Stomach (tissue), 4 donors: ENCODE measurements around the gene NEUROG2.

Experiments
- POLR2A ChIP-seq, 4 donors: fragments of 450-650 bp; IDR thresholded peaks; one replicate each; pipeline ENCODE4 v1.6.1; 2016; ENCODE audit warnings: antibody characterized with exemption in 4 of 4, control low read depth in 2 of 4, mild to moderate bottlenecking in 1 of 4, moderate library complexity in 1 of 4
- POLR2AphosphoS5 ChIP-seq, 3 donors: sonication (generic); formaldehyde crosslinking; IDR thresholded peaks; one replicate each; pipeline ENCODE4 v1.6.1; 2016; ENCODE audit warnings: antibody characterized with exemption in 3 of 3
- TF ChIP-seq, protein P1 (sequence below), 7 experiments: fragments of 450-650 bp in 4 of 7; fragments of 200-600 bp in 3 of 7; sonication (generic) in 3 of 7; IDR thresholded peaks; one replicate each; pipeline ENCODE4 v1.5.1; 2016 to 2019; ENCODE audit warnings: antibody characterized with exemption in 7 of 7, control low read depth in 2 of 7, mild to moderate bottlenecking in 1 of 7

DNA sequence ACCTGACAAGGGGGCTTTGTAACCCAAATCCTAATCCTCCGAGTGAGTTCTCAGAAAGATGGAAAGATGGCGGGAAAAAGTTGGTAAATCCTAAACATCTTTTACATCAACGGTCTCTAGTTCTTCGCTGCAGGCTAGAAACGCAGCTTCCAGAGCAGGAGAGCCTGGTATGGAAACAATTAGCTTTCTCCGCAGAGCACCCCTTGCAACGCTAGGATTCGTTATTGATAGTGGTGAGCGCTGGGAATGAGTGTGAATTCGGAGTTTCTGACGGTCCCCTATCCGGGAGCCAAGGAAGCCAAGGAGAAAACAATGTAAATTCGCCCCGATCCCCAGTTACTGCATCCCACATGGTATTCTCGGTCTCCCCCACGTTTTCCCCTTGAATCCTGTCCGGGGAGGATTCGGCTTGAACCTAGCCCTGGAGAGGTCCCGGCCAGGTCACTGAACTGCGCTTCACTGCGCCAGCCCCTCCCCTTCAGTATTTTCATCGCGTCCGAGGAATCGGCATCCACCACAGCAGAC, 4.7 kb upstream of the NEUROG2 start:
- TF ChIP-seq POLR2A (IDR thresholded peaks at IDR 0.05): no peak
- TF ChIP-seq, protein P1, sequence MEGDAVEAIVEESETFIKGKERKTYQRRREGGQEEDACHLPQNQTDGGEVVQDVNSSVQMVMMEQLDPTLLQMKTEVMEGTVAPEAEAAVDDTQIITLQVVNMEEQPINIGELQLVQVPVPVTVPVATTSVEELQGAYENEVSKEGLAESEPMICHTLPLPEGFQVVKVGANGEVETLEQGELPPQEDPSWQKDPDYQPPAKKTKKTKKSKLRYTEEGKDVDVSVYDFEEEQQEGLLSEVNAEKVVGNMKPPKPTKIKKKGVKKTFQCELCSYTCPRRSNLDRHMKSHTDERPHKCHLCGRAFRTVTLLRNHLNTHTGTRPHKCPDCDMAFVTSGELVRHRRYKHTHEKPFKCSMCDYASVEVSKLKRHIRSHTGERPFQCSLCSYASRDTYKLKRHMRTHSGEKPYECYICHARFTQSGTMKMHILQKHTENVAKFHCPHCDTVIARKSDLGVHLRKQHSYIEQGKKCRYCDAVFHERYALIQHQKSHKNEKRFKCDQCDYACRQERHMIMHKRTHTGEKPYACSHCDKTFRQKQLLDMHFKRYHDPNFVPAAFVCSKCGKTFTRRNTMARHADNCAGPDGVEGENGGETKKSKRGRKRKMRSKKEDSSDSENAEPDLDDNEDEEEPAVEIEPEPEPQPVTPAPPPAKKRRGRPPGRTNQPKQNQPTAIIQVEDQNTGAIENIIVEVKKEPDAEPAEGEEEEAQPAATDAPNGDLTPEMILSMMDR (IDR thresholded peaks at IDR 0.05): no peak
- TF ChIP-seq POLR2AphosphoS5 (IDR thresholded peaks at IDR 0.05): no peak
